ENCODE data around the gene SSBP3. TPM values are rescaled to one million over a fixed set of nuclear protein-coding genes. Genes with fewer than 3 reads are reported as not detected.

The SSBP3 gene
- total and polyA plus RNA-seq, 2 of the 13 experiments (the other 11 are each of a cell fraction or from before 2014, with no cell fraction given) = 8.5 to 17.6 TPM

DNA sequence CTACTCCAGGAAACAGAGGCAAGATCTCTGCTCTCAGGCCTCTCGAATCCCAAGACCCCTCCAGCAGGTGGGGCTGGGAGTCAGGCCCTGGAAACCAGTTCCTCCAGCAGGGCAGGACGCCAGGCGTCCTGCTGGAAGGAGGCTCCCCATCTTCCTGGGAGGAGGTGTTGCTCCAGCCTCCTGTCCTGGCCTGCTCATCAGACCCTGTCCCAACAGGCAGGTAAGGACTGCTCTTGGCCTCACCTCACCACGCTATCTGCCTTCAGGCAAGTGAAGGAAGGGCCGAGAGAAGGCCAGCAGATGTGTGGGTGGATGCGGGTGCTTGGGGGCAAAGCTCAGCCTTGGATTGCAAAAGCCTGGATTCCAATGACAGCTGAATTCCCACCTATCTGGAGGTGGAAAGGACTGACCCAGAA is 82.9 kb downstream of the SSBP3 start (continued):
- TF ChIP-seq, protein P1, sequence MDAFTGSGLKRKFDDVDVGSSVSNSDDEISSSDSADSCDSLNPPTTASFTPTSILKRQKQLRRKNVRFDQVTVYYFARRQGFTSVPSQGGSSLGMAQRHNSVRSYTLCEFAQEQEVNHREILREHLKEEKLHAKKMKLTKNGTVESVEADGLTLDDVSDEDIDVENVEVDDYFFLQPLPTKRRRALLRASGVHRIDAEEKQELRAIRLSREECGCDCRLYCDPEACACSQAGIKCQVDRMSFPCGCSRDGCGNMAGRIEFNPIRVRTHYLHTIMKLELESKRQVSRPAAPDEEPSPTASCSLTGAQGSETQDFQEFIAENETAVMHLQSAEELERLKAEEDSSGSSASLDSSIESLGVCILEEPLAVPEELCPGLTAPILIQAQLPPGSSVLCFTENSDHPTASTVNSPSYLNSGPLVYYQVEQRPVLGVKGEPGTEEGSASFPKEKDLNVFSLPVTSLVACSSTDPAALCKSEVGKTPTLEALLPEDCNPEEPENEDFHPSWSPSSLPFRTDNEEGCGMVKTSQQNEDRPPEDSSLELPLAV (CRISPR knock-in tag; conservative IDR thresholded peaks at IDR 0.05; ENCODE audit: low read depth) = no peak
- TF ChIP-seq, protein P2, sequence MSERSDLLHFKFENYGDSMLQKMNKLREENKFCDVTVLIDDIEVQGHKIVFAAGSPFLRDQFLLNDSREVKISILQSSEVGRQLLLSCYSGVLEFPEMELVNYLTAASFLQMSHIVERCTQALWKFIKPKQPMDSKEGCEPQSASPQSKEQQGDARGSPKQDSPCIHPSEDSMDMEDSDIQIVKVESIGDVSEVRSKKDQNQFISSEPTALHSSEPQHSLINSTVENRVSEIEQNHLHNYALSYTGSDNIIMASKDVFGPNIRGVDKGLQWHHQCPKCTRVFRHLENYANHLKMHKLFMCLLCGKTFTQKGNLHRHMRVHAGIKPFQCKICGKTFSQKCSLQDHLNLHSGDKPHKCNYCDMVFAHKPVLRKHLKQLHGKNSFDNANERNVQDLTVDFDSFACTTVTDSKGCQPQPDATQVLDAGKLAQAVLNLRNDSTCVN (CRISPR knock-in tag; IDR thresholded peaks at IDR 0.05; ENCODE audit: borderline replicate concordance) = 0 out of 2 replicates have a peak, but pooled peaks have one; percentile 22
- TF ChIP-seq ZBTB42 (CRISPR knock-in tag; IDR thresholded peaks at IDR 0.05) (no peak), GATA4 (IDR thresholded peaks at IDR 0.05; ENCODE audit: borderline replicate concordance, low read depth) (no peak), ZNF331 (CRISPR knock-in tag; IDR thresholded peaks at IDR 0.05) (0 out of 2 replicates have a peak, but pooled peaks have one; percentile 18), ZNF367 (CRISPR knock-in tag; IDR thresholded peaks at IDR 0.05; ENCODE audit: borderline replicate concordance) (no peak), EP300 (IDR thresholded peaks at IDR 0.05; ENCODE audit: low read depth in 2 of 2, low read length in 2 of 2) (peak in 1 of 2 experiments; percentile 48; a peak in 1 of 4 replicates), EP300 (CRISPR knock-in tag; IDR thresholded peaks at IDR 0.05; ENCODE audit: borderline replicate concordance) (no peak), MTF2 (CRISPR knock-in tag; IDR thresholded peaks at IDR 0.05; ENCODE audit: borderline replicate concordance) (no peak), MBD4 (IDR thresholded peaks at IDR 0.05; ENCODE audit: borderline replicate concordance, low read length) (no peak)
- TF ChIP-seq, protein P3, sequence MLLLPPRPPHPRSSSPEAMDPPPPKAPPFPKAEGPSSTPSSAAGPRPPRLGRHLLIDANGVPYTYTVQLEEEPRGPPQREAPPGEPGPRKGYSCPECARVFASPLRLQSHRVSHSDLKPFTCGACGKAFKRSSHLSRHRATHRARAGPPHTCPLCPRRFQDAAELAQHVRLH (CRISPR knock-in tag; IDR thresholded peaks at IDR 0.05; ENCODE audit: borderline replicate concordance, low read depth) = peak; percentile 38; the same call in 1 of the 2 replicates
- TF ChIP-seq, protein P4, sequence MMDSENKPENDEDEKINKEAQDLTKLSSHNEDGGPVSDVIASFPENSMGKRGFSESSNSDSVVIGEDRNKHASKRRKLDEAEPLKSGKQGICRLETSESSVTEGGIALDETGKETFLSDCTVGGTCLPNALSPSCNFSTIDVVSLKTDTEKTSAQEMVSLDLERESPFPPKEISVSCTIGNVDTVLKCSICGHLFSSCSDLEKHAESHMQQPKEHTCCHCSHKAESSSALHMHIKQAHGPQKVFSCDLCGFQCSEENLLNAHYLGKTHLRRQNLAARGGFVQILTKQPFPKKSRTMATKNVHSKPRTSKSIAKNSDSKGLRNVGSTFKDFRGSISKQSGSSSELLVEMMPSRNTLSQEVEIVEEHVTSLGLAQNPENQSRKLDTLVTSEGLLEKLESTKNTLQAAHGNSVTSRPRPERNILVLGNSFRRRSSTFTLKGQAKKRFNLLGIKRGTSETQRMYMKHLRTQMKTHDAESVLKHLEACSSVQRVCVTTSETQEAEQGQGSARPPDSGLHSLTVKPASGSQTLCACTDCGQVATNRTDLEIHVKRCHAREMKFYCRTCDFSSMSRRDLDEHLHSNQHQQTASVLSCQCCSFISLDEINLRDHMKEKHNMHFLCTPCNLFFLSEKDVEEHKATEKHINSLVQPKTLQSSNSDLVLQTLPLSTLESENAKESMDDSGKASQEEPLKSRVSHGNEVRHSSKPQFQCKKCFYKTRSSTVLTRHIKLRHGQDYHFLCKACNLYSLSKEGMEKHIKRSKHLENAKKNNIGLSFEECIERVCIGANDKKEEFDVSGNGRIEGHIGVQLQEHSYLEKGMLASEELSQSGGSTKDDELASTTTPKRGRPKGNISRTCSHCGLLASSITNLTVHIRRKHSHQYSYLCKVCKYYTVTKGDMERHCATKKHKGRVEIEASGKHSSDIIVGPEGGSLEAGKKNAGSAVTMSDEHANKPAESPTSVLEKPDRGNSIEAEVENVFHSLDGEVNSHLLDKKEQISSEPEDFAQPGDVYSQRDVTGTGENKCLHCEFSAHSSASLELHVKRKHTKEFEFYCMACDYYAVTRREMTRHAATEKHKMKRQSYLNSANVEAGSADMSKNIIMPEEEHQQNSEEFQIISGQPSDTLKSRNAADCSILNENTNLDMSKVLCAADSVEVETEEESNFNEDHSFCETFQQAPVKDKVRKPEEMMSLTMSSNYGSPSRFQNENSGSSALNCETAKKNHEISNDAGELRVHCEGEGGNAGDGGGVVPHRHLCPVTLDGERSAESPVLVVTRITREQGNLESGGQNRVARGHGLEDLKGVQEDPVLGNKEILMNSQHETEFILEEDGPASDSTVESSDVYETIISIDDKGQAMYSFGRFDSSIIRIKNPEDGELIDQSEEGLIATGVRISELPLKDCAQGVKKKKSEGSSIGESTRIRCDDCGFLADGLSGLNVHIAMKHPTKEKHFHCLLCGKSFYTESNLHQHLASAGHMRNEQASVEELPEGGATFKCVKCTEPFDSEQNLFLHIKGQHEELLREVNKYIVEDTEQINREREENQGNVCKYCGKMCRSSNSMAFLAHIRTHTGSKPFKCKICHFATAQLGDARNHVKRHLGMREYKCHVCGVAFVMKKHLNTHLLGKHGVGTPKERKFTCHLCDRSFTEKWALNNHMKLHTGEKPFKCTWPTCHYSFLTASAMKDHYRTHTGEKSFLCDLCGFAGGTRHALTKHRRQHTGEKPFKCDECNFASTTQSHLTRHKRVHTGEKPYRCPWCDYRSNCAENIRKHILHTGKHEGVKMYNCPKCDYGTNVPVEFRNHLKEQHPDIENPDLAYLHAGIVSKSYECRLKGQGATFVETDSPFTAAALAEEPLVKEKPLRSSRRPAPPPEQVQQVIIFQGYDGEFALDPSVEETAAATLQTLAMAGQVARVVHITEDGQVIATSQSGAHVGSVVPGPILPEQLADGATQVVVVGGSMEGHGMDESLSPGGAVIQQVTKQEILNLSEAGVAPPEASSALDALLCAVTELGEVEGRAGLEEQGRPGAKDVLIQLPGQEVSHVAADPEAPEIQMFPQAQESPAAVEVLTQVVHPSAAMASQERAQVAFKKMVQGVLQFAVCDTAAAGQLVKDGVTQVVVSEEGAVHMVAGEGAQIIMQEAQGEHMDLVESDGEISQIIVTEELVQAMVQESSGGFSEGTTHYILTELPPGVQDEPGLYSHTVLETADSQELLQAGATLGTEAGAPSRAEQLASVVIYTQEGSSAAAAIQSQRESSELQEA (CRISPR knock-in tag; IDR thresholded peaks at IDR 0.05; ENCODE audit: not compliant biosample characterization) = no peak
- TF ChIP-seq, protein P5, sequence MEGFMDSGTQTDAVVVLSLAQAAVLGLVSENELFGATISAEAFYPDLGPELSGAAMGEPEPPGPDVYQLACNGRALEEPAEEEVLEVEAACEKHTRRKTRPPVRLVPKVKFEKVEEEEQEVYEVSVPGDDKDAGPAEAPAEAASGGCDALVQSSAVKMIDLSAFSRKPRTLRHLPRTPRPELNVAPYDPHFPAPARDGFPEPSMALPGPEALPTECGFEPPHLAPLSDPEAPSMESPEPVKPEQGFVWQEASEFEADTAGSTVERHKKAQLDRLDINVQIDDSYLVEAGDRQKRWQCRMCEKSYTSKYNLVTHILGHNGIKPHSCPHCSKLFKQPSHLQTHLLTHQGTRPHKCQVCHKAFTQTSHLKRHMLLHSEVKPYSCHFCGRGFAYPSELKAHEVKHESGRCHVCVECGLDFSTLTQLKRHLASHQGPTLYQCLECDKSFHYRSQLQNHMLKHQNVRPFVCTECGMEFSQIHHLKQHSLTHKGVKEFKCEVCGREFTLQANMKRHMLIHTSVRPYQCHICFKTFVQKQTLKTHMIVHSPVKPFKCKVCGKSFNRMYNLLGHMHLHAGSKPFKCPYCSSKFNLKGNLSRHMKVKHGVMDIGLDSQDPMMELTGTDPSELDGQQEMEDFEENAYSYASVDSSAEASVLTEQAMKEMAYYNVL (CRISPR knock-in tag; IDR thresholded peaks at IDR 0.05; ENCODE audit: borderline replicate concordance) = 0 out of 2 replicates have a peak, but pooled peaks have one; percentile 51
- TF ChIP-seq, protein P6, sequence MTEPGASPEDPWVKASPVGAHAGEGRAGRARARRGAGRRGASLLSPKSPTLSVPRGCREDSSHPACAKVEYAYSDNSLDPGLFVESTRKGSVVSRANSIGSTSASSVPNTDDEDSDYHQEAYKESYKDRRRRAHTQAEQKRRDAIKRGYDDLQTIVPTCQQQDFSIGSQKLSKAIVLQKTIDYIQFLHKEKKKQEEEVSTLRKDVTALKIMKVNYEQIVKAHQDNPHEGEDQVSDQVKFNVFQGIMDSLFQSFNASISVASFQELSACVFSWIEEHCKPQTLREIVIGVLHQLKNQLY (CRISPR knock-in tag; IDR thresholded peaks at IDR 0.05) = no peak
